ENCODE data around the gene ERCC1. TPM values are rescaled to one million over a fixed set of nuclear protein-coding genes. Genes with fewer than 3 reads are reported as not detected.
A peak's percentile ranks its signal among the peaks of the same experiment; 100 is the strongest.

ERCC1 gene
- total RNA-seq, 1 experiment from 2014 or later = 103 TPM

- no peak for TF ChIP-seq ZBTB33 (IDR thresholded peaks at IDR 0.05; ENCODE audit: extremely low read depth, insufficient replicate concordance, low read length)
- TF ChIP-seq JUND (IDR thresholded peaks at IDR 0.05) = no peak; the same call in 1 of the 2 replicates
- TF ChIP-seq CEBPB (IDR thresholded peaks at IDR 0.05; ENCODE audit: low read depth) = no peak
Observed at GRCh38 chr19:45450012-45450333, 26.3 kb upstream of the ERCC1 start (continued).

GRCh38 chr19:45448887-45449299 lies 25.2 kb upstream of the ERCC1 start:
- no peaks in the 10 kb centered on the region for H3K79me2 ChIP-seq (ENCODE audit: insufficient read depth, low read length)
- H3K9me3 ChIP-seq (ENCODE audit: control insufficient read depth in 1 of 2, insufficient read depth in 1 of 2, low read depth in 1 of 2, low read length in 2 of 2) = peaks cover 0 to 4% of the 10 kb centered on the region in 2 experiments; a peak in 1 of 4 replicates
- H3K9ac ChIP-seq (ENCODE audit: low read length) = peak overlapping the region; percentile 77
- TF ChIP-seq SP1 (IDR thresholded peaks at IDR 0.05; ENCODE audit: low read depth) (no peak), ZFX (IDR thresholded peaks at IDR 0.05) (no peak), POLR2A (IDR thresholded peaks at IDR 0.05; ENCODE audit: borderline replicate concordance, extremely low read depth, insufficient read depth, insufficient read length) (no peak), JUND (IDR thresholded peaks at IDR 0.05) (no peak), SRF (IDR thresholded peaks at IDR 0.05; ENCODE audit: low read depth) (no peak), SIN3A (IDR thresholded peaks at IDR 0.05; ENCODE audit: low read depth) (no peak), FOSL1 (IDR thresholded peaks at IDR 0.05; ENCODE audit: low read depth) (no peak), CBX3 (IDR thresholded peaks at IDR 0.05; ENCODE audit: low read depth) (no peak)
- BruUV-seq (replicated peaks) = no TSS peak
- H3K4me1 ChIP-seq (ENCODE audit: control insufficient read depth in 1 of 2, insufficient read depth in 2 of 2, low read length in 2 of 2) = peaks cover 35 to 63% of the 10 kb centered on the region in 2 experiments
- peak overlapping the region; percentile 38 for H3K27ac ChIP-seq (ENCODE audit: low read depth, low read length)
- H3K4me3 ChIP-seq (replicated peaks in 1 of 2; ENCODE audit: low read depth in 1 of 2, low read length in 2 of 2) = no peak overlapping the region
- intact Hi-C loops (cut with micrococcal nuclease) = no loop called here
- ATAC-seq = no peak
- ChIA-PET CTCF (interaction anchor here (0.7 to 3.7 kb wide), 5 partner anchors 10 to 127 kb away, joined by 3 to 10 read pairs (median 3); no protein-coding TSS in a partner anchor), RAD21 (ENCODE audit: low non-redundant PET in 1 of 2, low total read pairs in 2 of 2, uncharacterized antibody in 2 of 2, unreplicated experiment in 2 of 2) (interaction anchor here in 1 of 2 experiments (1.0 kb wide), 1 partner anchor 19 kb away, joined by 3 read pairs; the partner anchor contains the start of gene FOSB), POLR2A (interaction anchor here (1.5 to 1.9 kb wide), 2 partner anchors 9 to 19 kb away, joined by 4 to 5 read pairs; partner anchors contain the start of gene FOSB)
- no peaks in the 10 kb centered on the region for H3K36me3 ChIP-seq (ENCODE audit: control insufficient read depth in 1 of 2, insufficient read depth in 2 of 2, low read length in 2 of 2)
- DNase-seq (ENCODE audit: low read depth, low spot score) = no peak
- H3K9me2 ChIP-seq (ENCODE audit: insufficient read depth) = no peaks in the 10 kb centered on the region
- no peak overlapping the region for H2AFZ ChIP-seq (ENCODE audit: low read depth, low read length, poor library complexity, severe bottlenecking)
- no peaks in the 10 kb centered on the region for H3K27me3 ChIP-seq (ENCODE audit: insufficient read depth, low read length)
- H4K20me1 ChIP-seq (ENCODE audit: insufficient read depth) = no peaks in the 10 kb centered on the region
- peak overlapping the region; percentile 67 for H3K4me2 ChIP-seq (ENCODE audit: low read length)
